Epidermal melanocyte (primary cell): ENCODE data around the gene HNF4A.
A peak's percentile ranks its signal among the peaks of the same experiment; 100 is the strongest.
"Not testable (repeated sequence)": the region's sequence is repeated elsewhere in the genome, so short reads cannot be mapped to it uniquely, and the experiment has no call there.

Source experiments
- DNase-seq: peaks from one replicate; pipeline ENCODE4 v3.0.0; 2011; ENCODE audit warnings: low spot score; ENCODE audit not compliant: insufficient read length

The HNF4A gene

GRCh38 chr20:44355498-44356352, at the start of gene HNF4A:
TSS of gene HNF4A (plus strand) at chr20:44355699. CDS start at chr20:44355805, 106 bp downstream.
- DNase-seq: peak; percentile 13

GRCh38 chr20:44306927-44307326, 48.6 kb upstream of the HNF4A start:
- DNase-seq: no peak

DNA sequence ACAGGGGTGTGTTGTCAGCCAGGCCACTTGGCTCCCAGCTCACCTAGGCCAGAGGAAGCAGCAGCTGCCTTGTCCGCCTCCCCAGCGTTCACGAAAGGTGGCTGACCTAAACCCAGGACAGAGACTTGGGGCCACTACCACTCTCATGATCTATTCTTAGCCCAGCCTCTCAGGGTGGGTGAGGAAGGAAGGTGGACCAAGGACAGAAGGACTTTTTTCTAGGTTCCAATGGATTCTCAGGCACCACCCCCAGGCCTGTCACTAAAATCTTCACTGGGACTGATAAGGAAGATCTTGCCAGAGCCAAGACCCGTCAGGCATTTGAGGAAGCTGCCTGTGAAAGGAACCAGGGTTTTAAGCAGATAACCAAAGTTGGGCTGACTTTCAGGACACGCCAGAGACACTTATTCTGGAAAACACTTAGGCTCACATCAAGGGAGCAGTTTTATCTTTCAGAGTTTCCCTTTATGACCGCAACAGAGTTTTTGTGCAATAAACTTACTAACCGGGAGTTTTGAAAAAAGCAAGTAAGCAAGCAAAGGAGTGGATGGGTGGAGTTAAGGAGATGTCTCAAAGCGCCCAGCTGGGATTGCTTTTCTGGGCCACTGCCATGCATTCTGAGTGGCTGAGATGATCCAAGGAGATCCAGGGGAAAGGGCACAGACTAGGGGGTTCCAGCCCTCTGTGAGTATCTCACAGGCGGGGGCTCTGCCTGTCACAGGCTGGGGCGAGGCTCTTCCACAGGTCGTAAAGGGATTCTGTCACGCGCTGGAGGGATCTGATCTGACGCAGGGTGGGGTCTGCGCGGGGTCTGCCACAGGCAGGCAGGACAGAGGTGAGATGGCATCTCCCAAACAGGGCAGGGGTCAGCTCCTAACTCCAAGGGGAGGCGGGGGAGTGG, 45.5 kb upstream of the HNF4A start:
- peak; percentile 58 for DNase-seq

GRCh38 chr20:44310664-44311639, 44.5 kb upstream of the HNF4A start, which contains the start of gene FITM2:
TSS of gene FITM2 (minus strand) at chr20:44311202. CDS start at chr20:44311148, 54 bp downstream.
- DNase-seq: peak; percentile 99

- no peak for DNase-seq
These were observed 40.6 kb upstream of the HNF4A start for GRCh38 chr20:44314870-44315269.

GRCh38 chr20:44319839-44320422, 35.6 kb upstream of the HNF4A start:
- no peak for DNase-seq

DNA sequence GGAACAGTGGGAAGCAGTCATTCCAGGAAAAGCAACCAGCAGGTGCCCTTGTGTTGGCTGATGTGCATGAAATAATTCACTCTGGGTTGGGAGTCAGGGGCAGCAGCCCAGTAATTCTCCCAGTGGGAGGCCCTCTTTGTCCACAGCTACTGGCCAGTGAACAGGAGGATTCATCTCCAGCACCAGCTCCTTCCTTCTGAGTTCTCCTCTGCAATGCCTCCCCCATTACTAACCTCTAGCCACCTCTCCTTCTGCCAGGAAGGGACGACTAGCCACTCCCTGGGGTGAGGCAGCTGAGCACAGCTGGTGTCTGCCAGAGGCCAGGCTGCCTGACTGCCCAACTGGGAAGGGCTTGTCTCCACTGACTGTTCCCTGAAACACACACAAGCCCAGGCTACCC, 31.2 kb upstream of the HNF4A start:
- DNase-seq: no peak

- no peak for DNase-seq
These were observed 28.9 kb upstream of the HNF4A start for GRCh38 chr20:44326391-44327159.

GRCh38 chr20:44327748-44328147, 27.8 kb upstream of the HNF4A start:
- DNase-seq: not testable (repeated sequence)

DNA sequence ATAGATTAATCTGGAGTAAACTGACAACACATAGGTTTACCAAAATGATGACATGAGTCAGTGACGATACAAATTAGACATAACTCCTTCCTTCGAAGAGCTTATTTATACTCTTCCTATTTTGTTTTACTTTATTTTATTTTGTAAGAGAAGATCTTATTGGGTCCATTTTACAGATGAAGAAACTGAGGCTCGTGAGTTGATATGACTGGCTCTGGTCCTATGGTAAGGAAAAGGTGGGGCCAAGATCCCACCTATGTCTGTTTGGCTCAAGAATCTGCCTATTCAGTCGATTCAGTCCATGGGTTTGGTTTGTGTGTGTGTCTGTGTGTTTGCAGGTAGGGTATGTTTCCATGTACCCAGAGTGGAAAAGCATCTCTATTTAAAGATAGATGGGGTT, 27.1 kb upstream of the HNF4A start:
- DNase-seq: no peak

DNA sequence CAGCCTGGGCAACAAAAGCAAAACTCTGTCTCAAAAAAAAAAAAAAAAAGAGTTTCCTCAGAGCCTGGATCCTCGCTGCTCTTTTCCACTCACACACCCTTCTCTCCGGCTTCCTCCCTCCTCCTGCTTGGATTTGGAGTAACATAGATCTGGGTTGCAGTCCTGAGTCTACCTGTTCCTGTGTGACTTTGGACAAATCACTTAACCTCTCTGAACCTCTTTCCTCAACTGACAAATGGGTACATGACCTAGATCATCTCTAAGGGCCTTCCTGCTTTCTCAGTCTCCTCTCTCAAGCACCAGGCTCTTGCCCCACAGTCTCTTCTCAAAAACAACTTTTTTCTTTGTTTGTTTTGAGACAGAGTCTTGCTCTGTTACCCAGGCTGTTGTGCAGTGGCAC, 24.3 kb upstream of the HNF4A start:
- DNase-seq: no peak

DNA sequence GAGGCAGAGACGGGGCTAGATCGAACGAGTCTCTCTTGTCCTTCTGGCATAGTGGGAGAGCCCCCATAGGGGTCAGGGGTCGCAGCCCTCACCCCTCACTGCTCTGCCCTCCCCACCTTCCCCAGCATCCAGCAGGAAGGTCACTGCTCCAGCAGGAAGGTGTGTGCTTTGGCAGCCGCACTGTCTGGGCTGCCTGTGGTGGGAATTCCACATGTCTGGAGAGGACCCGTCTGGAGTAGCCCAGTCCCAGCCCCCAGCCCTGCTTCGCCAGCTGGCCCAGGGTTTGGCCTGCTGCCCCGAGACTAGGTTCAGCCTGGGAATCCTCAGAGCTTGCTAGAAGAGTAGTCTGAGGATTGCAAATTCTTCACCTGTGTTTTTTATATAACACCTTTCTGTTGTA, 21.2 kb upstream of the HNF4A start:
- no peak for DNase-seq

DNA sequence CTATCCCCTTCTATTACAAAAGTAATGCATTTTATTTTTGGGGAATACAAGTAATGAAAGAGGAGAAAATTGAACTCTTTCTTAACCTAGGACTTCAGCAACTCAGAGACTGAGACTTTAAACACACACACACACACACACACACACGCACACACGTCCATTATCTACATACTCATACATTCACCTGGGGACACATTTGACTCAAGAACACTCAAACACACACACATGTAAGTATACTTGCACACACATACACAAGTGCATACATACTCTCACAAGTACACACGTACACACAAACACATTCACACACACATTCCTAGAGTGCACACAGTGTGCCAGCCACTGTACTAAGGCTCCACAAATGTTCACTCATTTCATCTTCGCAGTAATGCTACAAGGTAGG, 20.8 kb upstream of the HNF4A start:
- no peak for DNase-seq

DNA sequence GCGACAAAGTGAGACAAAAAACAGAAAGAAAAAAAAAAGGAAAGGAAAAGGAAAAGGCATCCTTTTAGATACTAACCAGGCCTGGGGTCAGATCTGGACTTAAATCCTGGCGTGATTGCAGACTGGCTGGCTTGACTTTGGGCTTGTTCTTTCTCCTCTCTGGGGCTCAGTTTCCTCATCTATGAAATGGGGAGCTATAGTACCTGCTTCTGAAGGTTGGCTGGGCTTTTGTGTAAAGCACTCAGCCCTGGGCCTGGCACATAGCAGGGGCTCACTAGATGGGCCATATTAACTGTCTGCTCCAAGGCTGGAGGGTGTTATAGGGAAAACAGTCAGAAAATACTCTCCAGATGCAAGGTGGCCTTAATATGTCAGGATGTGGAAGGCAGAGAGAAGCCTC, 19.8 kb upstream of the HNF4A start:
- DNase-seq: no peak

DNA sequence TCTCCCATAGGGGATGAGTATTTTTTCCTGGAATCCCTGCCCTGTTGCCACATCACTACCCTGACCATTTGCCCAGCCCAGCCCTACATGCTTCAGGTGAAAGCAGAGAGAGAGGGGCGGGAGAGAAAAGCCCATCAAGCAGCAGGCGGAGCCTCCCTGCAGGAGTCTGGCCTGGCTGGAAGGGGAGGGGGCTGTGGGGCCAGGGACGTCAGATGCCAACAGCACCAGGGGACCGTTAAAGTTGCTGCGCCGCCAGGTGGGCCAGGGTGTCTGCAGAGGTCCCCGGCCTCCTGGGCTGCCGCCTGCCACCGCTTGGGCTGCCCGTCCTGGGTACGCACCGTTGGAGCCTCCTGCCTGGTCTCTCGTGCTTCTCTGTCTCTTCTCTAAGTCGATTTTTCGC, 19.4 kb upstream of the HNF4A start:
- no peak for DNase-seq

DNA sequence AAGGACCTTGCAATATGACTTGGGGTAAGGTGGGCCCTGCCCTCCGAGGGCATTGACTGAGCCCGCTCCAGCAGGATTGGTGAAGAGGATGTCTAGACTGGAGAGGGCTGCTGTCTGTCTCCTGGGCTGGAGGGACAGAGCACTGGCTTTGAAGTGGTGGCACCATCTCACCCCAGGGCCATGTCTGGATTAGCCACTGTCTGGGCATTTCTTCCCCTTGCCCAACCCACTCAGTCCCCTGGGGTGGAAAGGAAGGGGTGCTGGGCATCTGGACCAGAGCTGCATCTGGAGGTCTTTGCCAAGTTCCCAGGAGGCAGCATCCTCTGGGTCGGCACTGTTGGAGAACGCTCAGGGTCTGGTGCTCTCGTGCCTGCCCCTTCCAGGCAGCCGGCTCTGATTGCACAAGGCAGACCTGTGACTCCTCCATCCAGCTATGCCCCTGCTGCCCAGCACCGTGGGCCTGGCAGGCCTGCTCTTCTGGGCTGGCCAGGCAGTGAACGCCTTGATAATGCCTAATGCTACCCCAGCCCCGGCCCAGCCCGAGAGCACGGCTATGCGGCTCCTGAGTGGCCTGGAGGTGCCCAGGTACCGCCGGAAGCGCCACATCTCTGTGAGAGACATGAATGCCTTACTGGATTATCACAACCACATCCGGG, 18.6 kb upstream of the HNF4A start, which contains the start of gene R3HDML:
Gene R3HDML, plus strand, starts transcription at position 319 of the 656 bp plus-strand sequence. Its CDS starts 115 bp downstream, at position 434.
- no peak for DNase-seq

DNA sequence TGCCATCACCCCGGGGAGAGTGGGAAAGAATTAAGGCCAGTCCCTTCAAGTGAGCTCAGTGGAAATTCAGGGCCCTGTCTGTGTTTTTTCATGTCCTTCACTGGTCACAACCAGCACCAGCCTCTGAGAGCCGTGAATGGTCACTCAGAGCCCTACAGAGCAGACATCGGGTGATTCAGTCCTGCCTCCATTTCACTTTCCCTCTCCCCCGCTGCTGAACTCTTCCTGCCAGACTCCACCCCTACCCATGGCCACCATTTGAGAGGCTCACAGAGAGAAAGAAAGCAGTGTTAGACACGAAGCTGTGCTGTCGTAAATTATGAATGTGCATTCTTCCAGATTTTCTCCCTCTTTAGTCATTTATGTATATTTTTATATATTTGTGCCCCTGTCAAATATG, 13.3 kb upstream of the HNF4A start:
- DNase-seq: no peak

DNA sequence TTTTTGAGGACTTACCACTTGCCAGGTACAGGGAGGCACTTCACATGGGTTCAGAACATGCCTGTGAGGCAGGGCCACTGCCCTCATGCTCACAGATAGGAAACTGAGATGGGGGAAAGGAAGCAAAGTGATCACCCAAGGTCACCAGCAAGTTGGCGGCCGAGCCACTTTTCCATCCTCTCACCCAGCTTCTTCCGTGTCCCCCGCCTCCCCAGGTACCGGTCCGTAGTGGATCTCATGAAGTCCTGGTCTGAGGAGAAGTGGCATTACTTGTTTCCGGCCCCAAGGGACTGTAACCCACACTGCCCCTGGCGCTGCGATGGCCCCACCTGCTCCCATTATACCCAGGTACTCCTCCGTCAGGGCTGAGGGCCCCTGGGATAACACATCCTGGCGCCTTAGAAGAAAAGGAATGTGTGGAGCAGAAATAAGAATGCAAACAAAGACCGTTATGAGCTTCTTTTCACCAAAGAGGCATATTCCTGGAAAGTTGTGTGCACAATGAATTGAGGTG, 12.3 kb upstream of the HNF4A start:
- DNase-seq: no peak

GRCh38 chr20:44344723-44345122, 10.8 kb upstream of the HNF4A start:
- no peak for DNase-seq
